IMR-90 (cell line): ENCODE data around the gene FOXB1. TPM values are rescaled to one million over a fixed set of nuclear protein-coding genes. Genes with fewer than 3 reads are reported as not detected.

Experiments
- ATAC-seq: fragments of 200-7000 bp; cut with Tn5 transposase; 2 replicates; pipeline ENCODE4 v1.9.1; 2020; ENCODE audit warnings: low read depth, mild to moderate bottlenecking, moderate library complexity
- BruUV-seq: library from RNA; stranded (reverse); fragments of 400-500 nt; replicated peaks from 2 replicates; lab custom pipeline; 2021; lab: Mats Ljungman, UMichigan
- CTCF ChIA-PET: fragments of 300-600 bp; formaldehyde crosslinking; extraction: SDS; loops from one replicate; lab custom pipeline; 2021; ENCODE audit warnings: antibody characterized with exemption; lab: Yijun Ruan, JAX
- POLR2A ChIA-PET: fragments of 300-600 bp; sonication (Branson Sonifier 250); formaldehyde crosslinking; loops from one replicate; lab custom pipeline; 2022; ENCODE audit warnings: antibody characterized with exemption; ENCODE audit not compliant: unreplicated experiment; lab: Charles Lee
- DNase-seq: peaks from one replicate; pipeline ENCODE4 v3.0.0; 2013
- H2AFZ ChIP-seq: replicated peaks from 2 replicates; pipeline ENCODE3; 2013; ENCODE audit warnings: low read length, mild to moderate bottlenecking; ENCODE audit not compliant: poor library complexity
- H2AK5ac ChIP-seq: 2 replicates; pipeline ENCODE4 v1.6.1; 2013; ENCODE audit warnings: low read depth, low read length, inconsistent platforms
- H2AK9ac ChIP-seq: replicated peaks from 2 replicates; pipeline ENCODE3; 2013; ENCODE audit warnings: mild to moderate bottlenecking, low read depth, low read length, moderate library complexity; ENCODE audit not compliant: poor library complexity
- H2BK120ac ChIP-seq: 2 replicates; pipeline ENCODE4 v1.6.1; 2013; ENCODE audit warnings: low read depth, low read length, inconsistent platforms
- H2BK15ac ChIP-seq: 3 replicates; pipeline ENCODE4 v1.6.1; 2013; ENCODE audit warnings: low read depth, low read length, inconsistent platforms
- H2BK20ac ChIP-seq: 2 replicates; pipeline ENCODE4 v1.6.1; 2013; ENCODE audit warnings: low read depth, mild to moderate bottlenecking, inconsistent platforms, low read length, moderate library complexity
- H2BK5ac ChIP-seq: 2 replicates; pipeline ENCODE4 v1.6.1; 2013; ENCODE audit warnings: mild to moderate bottlenecking, low read depth, low read length, inconsistent platforms; ENCODE audit not compliant: poor library complexity, severe bottlenecking
- H3K14ac ChIP-seq: replicated peaks from 2 replicates; pipeline ENCODE4 v1.6.1; 2013; ENCODE audit warnings: low read depth, low read length, inconsistent platforms
- H3K18ac ChIP-seq: 2 replicates; pipeline ENCODE4 v1.6.1; 2013; ENCODE audit warnings: low read depth, low read length, control low read depth
- H3K23ac ChIP-seq: 2 replicates; pipeline ENCODE4 v1.6.1; 2013; ENCODE audit warnings: low read depth, low read length, inconsistent platforms
- H3K27ac ChIP-seq: 2 replicates; pipeline ENCODE4 v1.5.1; 2013; ENCODE audit warnings: mild to moderate bottlenecking, control low read depth, low read length; ENCODE audit not compliant: insufficient read depth
- H3K27me3 ChIP-seq: 2 replicates; pipeline ENCODE4 v1.6.1; 2013; ENCODE audit warnings: low read length; ENCODE audit not compliant: control insufficient read depth, insufficient read depth
- H3K36me3 ChIP-seq: 2 replicates; pipeline ENCODE4 v1.6.1; 2013; ENCODE audit warnings: low read length, mixed read lengths; ENCODE audit not compliant: control insufficient read depth, insufficient read depth
- H3K4ac ChIP-seq: 2 replicates; pipeline ENCODE4 v1.6.1; 2013; ENCODE audit warnings: low read depth, low read length, inconsistent platforms
- H3K4me1 ChIP-seq: 2 replicates; pipeline ENCODE4 v1.6.1; 2013; ENCODE audit warnings: low read length, mixed read lengths; ENCODE audit not compliant: control insufficient read depth, insufficient read depth
- H3K4me2 ChIP-seq: 2 replicates; pipeline ENCODE4 v1.6.1; 2013; ENCODE audit warnings: low read depth, mild to moderate bottlenecking, control low read depth, low read length, moderate library complexity
- H3K4me3 ChIP-seq: 2 replicates; pipeline ENCODE4 v1.5.1; 2013; ENCODE audit warnings: low read depth, mild to moderate bottlenecking, control low read depth, low read length, moderate library complexity; ENCODE audit not compliant: insufficient read depth
- H3K56ac ChIP-seq: 2 replicates; pipeline ENCODE4 v1.6.1; 2013; ENCODE audit warnings: low read length, inconsistent platforms; ENCODE audit not compliant: insufficient read depth; ENCODE audit errors: extremely low read depth
- H3K79me1 ChIP-seq, 2 experiments: 2 replicates each; pipeline ENCODE4 v1.6.1; 2013; ENCODE audit warnings: low read length in 2 of 2, inconsistent platforms in 1 of 2, low read depth in 1 of 2
- H3K9ac ChIP-seq: 2 replicates; pipeline ENCODE4 v1.6.1; 2013; ENCODE audit warnings: low read depth, low read length, control low read depth
- H3K9me1 ChIP-seq: 2 replicates; pipeline ENCODE4 v1.6.1; 2013; ENCODE audit warnings: low read length, inconsistent platforms; ENCODE audit not compliant: insufficient read depth
- H3K9me3 ChIP-seq: 2 replicates; pipeline ENCODE4 v1.6.1; 2013; ENCODE audit warnings: low read length; ENCODE audit not compliant: control insufficient read depth, insufficient read depth
- H4K20me1 ChIP-seq: 2 replicates; pipeline ENCODE4 v1.6.1; 2013; ENCODE audit warnings: low read length, inconsistent platforms; ENCODE audit not compliant: insufficient read depth
- H4K5ac ChIP-seq: 2 replicates; pipeline ENCODE4 v1.6.1; 2013; ENCODE audit warnings: mild to moderate bottlenecking, low read depth, low read length, control low read depth
- H4K8ac ChIP-seq, 2 experiments: 2 replicates each; pipeline ENCODE4 v1.6.1; 2013; ENCODE audit warnings: low read depth in 2 of 2, low read length in 2 of 2, control low read depth in 1 of 2, inconsistent platforms in 1 of 2
- H4K91ac ChIP-seq: 2 replicates; pipeline ENCODE4 v1.6.1; 2013; ENCODE audit warnings: low read depth, low read length, inconsistent platforms; ENCODE audit not compliant: insufficient read depth
- BHLHE40 ChIP-seq: fragments of 150-350 bp; IDR thresholded peaks from 2 replicates; pipeline ENCODE4 v1.6.1; 2016; ENCODE audit warnings: mild to moderate bottlenecking, low read depth, low read length
- CEBPB ChIP-seq: IDR thresholded peaks from 2 replicates; pipeline ENCODE4 v1.6.1; 2012; ENCODE audit warnings: low read depth, low read length, improper control_type of control experiment
- CHD1 ChIP-seq: IDR thresholded peaks from 2 replicates; pipeline ENCODE4 v1.6.1; 2012; ENCODE audit warnings: low read depth, low read length, improper control_type of control experiment
- CTCF ChIP-seq: conservative IDR thresholded peaks from 2 replicates; pipeline ENCODE4 v1.5.1; 2012; ENCODE audit warnings: mild to moderate bottlenecking, low read depth, low read length, improper control_type of control experiment
- MAFK ChIP-seq: IDR thresholded peaks from 2 replicates; pipeline ENCODE4 v1.6.1; 2012; ENCODE audit warnings: low read depth, low read length, improper control_type of control experiment
- MAZ ChIP-seq: IDR thresholded peaks from 2 replicates; pipeline ENCODE4 v1.6.1; 2012; ENCODE audit warnings: low read depth, mild to moderate bottlenecking, low read length, improper control_type of control experiment, moderate library complexity, borderline replicate concordance
- MXI1 ChIP-seq: IDR thresholded peaks from 2 replicates; pipeline ENCODE4 v1.6.1; 2012; ENCODE audit warnings: low read depth, mild to moderate bottlenecking, low read length, moderate library complexity, borderline replicate concordance
- NFE2L2 ChIP-seq: fragments of 150-350 bp; IDR thresholded peaks from 2 replicates; pipeline ENCODE4 v1.6.1; 2016; ENCODE audit warnings: low read depth, mild to moderate bottlenecking, low read length
- POLR2A ChIP-seq: IDR thresholded peaks from 2 replicates; pipeline ENCODE4 v1.6.1; 2012; ENCODE audit warnings: mild to moderate bottlenecking, low read depth, low read length
- RFX5 ChIP-seq: IDR thresholded peaks from 2 replicates; pipeline ENCODE4 v1.8.0; 2012; ENCODE audit warnings: low read depth, mild to moderate bottlenecking, low read length, moderate library complexity
- SMC3 ChIP-seq: fragments of 150-350 bp; IDR thresholded peaks from 2 replicates; pipeline ENCODE4 v1.6.1; 2016; ENCODE audit warnings: low read depth, mild to moderate bottlenecking, antibody characterized with exemption, low read length, moderate library complexity
- WGBS, 2 experiments: methylation state at CpG; one replicate each; pipeline versions ENCODE4 v1.1.5 to v1.1.7; 2013; ENCODE audit warnings: missing lambda C conversion rate in 2 of 2; ENCODE audit not compliant: insufficient read length in 1 of 2; ENCODE audit errors: extremely low coverage in 2 of 2; 5-methylcytosine and 5-hydroxymethylcytosine counted together
- dilution Hi-C: fragments of 300-500 bp; cut with HindIII; formaldehyde crosslinking; loops from one replicate; pipeline ENCODE4 v1.14.3; 2018; ENCODE audit warnings: low sequenced_read_pairs; ENCODE audit not compliant: unreplicated experiment
- in situ Hi-C: fragments of 300-500 bp; cut with MboI; formaldehyde crosslinking; loops from 3 replicates; pipeline ENCODE4 v1.14.3; 2019; ENCODE audit warnings: low sequenced_read_pairs, inconsistent platforms, mixed read lengths
- intact Hi-C: fragments of 100-400 bp; cut with micrococcal nuclease; formaldehyde crosslinking; loops from 2 replicates; pipeline ENCODE4 v1.10.0; 2022
- polyA plus RNA-seq, 3 experiments: library from polyadenylated mRNA; depleted of rRNA; stranded (reverse); fragments of >200 nt; gene quantifications; 2 replicates each; pipeline ENCODE4 v1.2.3, GENCODE V29; 2012; ENCODE audit warnings: low replicate concordance in 1 of 3
- total RNA-seq: library from RNA; depleted of rRNA; stranded (reverse); fragments of >200 nt; gene quantifications from 2 replicates; pipeline ENCODE4 v1.2.3, GENCODE V29; 2012
- TF ChIP-seq, protein P1 (sequence below): fragments of 150-350 bp; IDR thresholded peaks from 2 replicates; pipeline ENCODE4 v1.6.1; 2016; ENCODE audit warnings: low read depth, mild to moderate bottlenecking, low read length, moderate library complexity, borderline replicate concordance

The FOXB1 gene
- total and polyA plus RNA-seq, 2 of the 4 experiments (the other 2 are of a cell fraction): not detected

- Histone ChIP-seq H3K4me1 (no peaks in the 10 kb centered on the region), H3K4me3 (no peak overlapping the region), H4K5ac (no peak overlapping the region), H2AFZ (no peak overlapping the region), H3K27ac (no peak overlapping the region), H3K27me3 (peaks cover 96% of the 10 kb centered on the region), H4K91ac (no peak overlapping the region), H3K14ac (no peak overlapping the region), H2BK20ac (no peak overlapping the region), H4K8ac (no peak overlapping the region), H2AK5ac (no peak overlapping the region), H2AK9ac (no peak overlapping the region), H2BK120ac (no peak overlapping the region), H3K9ac (no peak overlapping the region), H4K20me1 (no peaks in the 10 kb centered on the region), H2BK5ac (no peak overlapping the region), H2BK15ac (no peak overlapping the region), H3K36me3 (no peaks in the 10 kb centered on the region), H3K9me1 (no peaks in the 10 kb centered on the region), H3K9me3 (peaks cover 2% of the 10 kb centered on the region; the same call in 1 of the 2 replicates), H3K56ac (no peak overlapping the region), H3K4me2 (no peak overlapping the region), H3K4ac (no peak overlapping the region), H3K79me1 (no peaks in the 10 kb centered on the region), H3K18ac (no peak overlapping the region), H3K23ac (no peak overlapping the region)
- BruUV-seq: no TSS peak
- ATAC-seq (no peak), DNase-seq (no peak)
- TF ChIP-seq MAZ: no peak
- TF ChIP-seq MAFK: no peak
- TF ChIP-seq, protein P1, sequence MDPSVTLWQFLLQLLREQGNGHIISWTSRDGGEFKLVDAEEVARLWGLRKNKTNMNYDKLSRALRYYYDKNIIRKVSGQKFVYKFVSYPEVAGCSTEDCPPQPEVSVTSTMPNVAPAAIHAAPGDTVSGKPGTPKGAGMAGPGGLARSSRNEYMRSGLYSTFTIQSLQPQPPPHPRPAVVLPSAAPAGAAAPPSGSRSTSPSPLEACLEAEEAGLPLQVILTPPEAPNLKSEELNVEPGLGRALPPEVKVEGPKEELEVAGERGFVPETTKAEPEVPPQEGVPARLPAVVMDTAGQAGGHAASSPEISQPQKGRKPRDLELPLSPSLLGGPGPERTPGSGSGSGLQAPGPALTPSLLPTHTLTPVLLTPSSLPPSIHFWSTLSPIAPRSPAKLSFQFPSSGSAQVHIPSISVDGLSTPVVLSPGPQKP: no peak
- TF ChIP-seq CTCF: no peak
- TF ChIP-seq MXI1: no peak
- no peak for TF ChIP-seq SMC3
- no peak for TF ChIP-seq NFE2L2
- no peak for TF ChIP-seq BHLHE40
- TF ChIP-seq CEBPB: no peak
- no peak for TF ChIP-seq CHD1
- TF ChIP-seq RFX5: no peak
- no peak for TF ChIP-seq POLR2A
- WGBS, 2 experiments: no CpG with 5 or more reads among the region's 6 CpGs
- dilution Hi-C loops: no loop called here
- intact Hi-C loops: no loop called here
- in situ Hi-C loops: no loop called here
- POLR2A ChIA-PET: no interaction called here
- CTCF ChIA-PET: no interaction called here
Measured at GRCh38 chr15:59998950-59999611, 5.0 kb upstream of the FOXB1 start.
